Measurements from ENCODE around the gene ANKS1B.

Gene ANKS1B

GRCh38 chr12:99231031-99231430, 753.7 kb downstream of the ANKS1B start:
- in situ Hi-C loops (cut with HindIII; ENCODE audit: low sequenced_read_pairs), result no loop called here

- in situ Hi-C loops (cut with HindIII; ENCODE audit: low sequenced_read_pairs), result no loop called here
These were observed 760.5 kb downstream of the ANKS1B start for GRCh38 chr12:99224237-99224636.

- in situ Hi-C loops (cut with HindIII; ENCODE audit: low sequenced_read_pairs), result no loop called here
These were observed 761.2 kb downstream of the ANKS1B start for GRCh38 chr12:99223579-99223978.

- in situ Hi-C loops (cut with HindIII; ENCODE audit: low sequenced_read_pairs), result no loop called here
These were observed 771.7 kb downstream of the ANKS1B start for GRCh38 chr12:99213047-99213446.

GRCh38 chr12:99212275-99212674, 772.5 kb downstream of the ANKS1B start:
- in situ Hi-C loops (cut with HindIII; ENCODE audit: low sequenced_read_pairs), result no loop called here

- in situ Hi-C loops (cut with HindIII; ENCODE audit: low sequenced_read_pairs), result no loop called here
These were observed 779.6 kb downstream of the ANKS1B start for GRCh38 chr12:99205111-99205510.

GRCh38 chr12:99201906-99202645, 782.7 kb downstream of the ANKS1B start:
- in situ Hi-C loops (cut with HindIII; ENCODE audit: low sequenced_read_pairs), result no loop called here

GRCh38 chr12:99200711-99201384, 783.9 kb downstream of the ANKS1B start:
- in situ Hi-C loops (cut with HindIII; ENCODE audit: low sequenced_read_pairs), result no loop called here

DNA sequence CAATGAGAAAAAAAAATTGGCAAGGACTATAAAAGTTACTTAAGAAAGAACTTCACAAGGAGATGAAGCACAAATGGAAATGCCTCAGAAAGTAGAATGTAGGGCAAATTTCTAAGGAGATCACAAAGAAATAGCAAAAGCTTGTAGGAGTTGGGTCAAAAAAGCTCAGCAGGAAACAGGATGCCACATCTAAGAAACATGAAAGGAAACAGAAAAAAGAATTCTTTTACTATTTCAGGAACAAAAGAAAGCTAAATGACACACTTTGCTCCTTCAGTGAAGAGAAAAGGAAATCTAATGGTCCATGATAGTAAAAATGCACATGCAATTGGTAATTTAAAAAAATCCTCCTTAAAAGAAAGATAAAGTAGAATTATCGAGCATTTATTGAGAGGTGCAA, 789.3 kb downstream of the ANKS1B start:
- in situ Hi-C loops (cut with HindIII; ENCODE audit: low sequenced_read_pairs), result no loop called here

GRCh38 chr12:99192489-99192888, 792.2 kb downstream of the ANKS1B start:
- in situ Hi-C loops (cut with HindIII; ENCODE audit: low sequenced_read_pairs), result no loop called here

DNA sequence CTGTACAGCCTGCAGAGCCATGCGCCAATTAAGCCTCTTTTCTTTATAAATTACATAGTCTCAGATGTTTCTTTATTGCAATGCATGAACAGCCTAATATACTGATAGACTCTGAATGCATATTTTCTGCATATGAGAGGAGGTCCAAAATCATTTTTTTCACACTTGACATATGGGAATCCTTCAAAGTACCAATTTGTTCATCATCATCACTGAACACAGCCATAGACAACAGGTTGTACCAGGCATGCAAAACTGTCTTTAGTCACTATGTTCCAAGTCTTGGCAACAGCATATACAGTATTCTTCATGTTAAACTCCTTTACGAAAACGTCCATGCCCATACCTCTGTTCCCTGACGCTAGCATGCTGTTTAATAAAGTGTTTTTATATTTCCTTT, 807.9 kb downstream of the ANKS1B start:
- in situ Hi-C loops (cut with HindIII; ENCODE audit: low sequenced_read_pairs), result no loop called here

- in situ Hi-C loops (cut with HindIII; ENCODE audit: low sequenced_read_pairs), result no loop called here
These were observed 814.3 kb downstream of the ANKS1B start for GRCh38 chr12:99170461-99170860.

- in situ Hi-C loops (cut with HindIII; ENCODE audit: low sequenced_read_pairs), result no loop called here
These were observed 814.7 kb downstream of the ANKS1B start for GRCh38 chr12:99170037-99170436.

GRCh38 chr12:99157946-99158345, 826.8 kb downstream of the ANKS1B start:
- in situ Hi-C loops (cut with HindIII; ENCODE audit: low sequenced_read_pairs), result no loop called here

GRCh38 chr12:99154983-99155336, 829.8 kb downstream of the ANKS1B start:
- in situ Hi-C loops (cut with HindIII; ENCODE audit: low sequenced_read_pairs), result loop anchor here (5.0 kb wide), 1 partner anchor 48 kb away; no protein-coding TSS in a partner anchor

GRCh38 chr12:99154216-99154982, 830.3 kb downstream of the ANKS1B start:
- in situ Hi-C loops (cut with HindIII; ENCODE audit: low sequenced_read_pairs), result loop anchor here (5.0 kb wide), 1 partner anchor 47 kb away; no protein-coding TSS in a partner anchor

DNA sequence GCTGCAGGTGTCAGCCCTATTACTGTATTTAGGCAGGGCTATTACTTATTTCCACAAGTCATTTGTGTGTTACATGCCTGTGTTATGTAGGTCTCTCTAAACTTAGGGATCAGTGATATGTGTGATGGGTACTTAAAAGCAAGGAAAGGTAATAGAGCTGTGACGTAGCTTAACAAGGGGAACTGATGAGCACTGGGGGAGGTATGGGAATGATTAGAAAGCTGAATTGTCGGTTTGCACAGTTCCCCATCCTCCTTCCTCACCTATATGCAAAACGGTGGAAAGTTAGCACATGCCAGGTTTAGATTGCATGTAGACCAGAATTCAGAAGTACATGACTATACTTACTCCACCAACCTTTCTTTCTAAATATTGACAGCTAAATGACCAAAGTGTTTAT, 831.4 kb downstream of the ANKS1B start:
- in situ Hi-C loops (cut with HindIII; ENCODE audit: low sequenced_read_pairs), result loop anchor here (5.0 kb wide), 1 partner anchor 46 kb away; no protein-coding TSS in a partner anchor

DNA sequence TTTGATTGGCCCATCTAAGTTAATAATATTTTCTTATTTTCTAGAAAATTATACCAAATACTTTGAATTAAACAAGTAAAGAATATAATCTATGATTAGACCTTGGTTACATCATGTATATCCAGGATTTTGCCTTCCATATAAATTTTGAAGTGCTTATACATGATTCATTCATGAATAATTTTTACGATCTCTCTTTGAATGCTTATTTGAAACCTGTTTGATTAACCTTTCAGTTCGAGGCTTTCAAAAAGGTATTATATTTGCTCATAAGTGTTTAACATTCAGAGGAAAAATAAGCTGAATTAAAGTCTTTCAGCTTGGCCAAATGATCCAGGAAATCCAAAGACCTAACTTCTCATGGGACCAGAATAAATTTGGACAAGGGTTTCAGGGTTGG, 832.4 kb downstream of the ANKS1B start:
- in situ Hi-C loops (cut with HindIII; ENCODE audit: low sequenced_read_pairs), result loop anchor here (5.0 kb wide), 1 partner anchor 45 kb away; no protein-coding TSS in a partner anchor

DNA sequence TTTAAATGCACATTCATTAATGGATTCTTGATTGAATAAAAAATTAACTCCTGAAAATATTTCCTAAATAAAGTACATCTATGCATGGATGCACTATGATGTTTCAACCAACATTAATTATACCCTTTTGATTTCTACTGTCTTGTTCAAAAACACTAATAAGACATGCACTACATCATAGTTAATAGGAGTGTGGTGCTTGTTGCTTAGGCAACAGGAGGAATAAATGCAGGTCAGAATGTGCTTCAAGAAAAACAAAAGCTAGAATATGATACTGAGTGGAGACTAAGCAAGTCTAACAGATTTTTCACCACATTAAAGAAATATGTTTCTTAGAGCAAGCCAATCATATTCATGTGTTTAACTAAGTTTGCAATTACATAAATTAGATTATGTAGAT, 833.0 kb downstream of the ANKS1B start:
- in situ Hi-C loops (cut with HindIII; ENCODE audit: low sequenced_read_pairs), result loop anchor here (5.0 kb wide), 1 partner anchor 44 kb away; no protein-coding TSS in a partner anchor

DNA sequence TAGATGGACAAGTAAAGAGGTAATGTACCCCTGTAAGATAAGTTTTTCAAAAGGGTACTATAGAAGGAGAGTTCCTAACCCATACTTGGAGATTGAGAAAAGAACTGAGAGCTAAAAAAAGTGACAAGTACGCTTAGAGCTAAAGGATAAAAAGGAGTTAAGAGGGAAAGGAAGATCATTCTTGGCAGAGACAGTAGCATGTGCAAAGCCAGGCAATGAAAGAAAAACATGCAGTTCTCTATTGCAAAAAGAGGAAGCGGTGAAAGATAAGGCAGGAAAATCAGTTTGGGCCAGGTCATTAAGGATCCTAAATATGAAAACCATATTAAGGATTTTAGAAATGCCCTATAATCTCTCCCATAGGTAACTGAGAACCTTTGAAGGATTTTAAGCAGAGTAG, 837.6 kb downstream of the ANKS1B start:
- in situ Hi-C loops (cut with HindIII; ENCODE audit: low sequenced_read_pairs), result no loop called here

DNA sequence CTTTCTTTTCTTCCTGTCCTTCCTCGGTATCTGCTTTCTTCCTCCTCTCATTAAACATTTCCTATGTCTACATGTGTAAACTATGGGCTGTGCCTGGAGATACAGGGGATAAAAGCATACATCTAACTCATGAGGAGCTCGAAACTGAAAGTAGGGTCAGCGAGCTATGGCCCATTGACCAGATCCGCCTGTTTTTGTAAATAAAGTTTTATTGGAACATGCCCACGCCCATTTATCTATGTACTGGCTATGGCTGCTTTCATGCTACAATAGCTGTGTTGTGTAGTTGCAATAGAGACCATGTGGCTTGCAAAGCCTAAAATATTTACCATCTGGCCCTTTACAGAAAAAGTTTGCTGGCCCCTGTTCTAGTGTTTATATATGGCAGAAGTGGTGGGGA, 838.0 kb downstream of the ANKS1B start:
- in situ Hi-C loops (cut with HindIII; ENCODE audit: low sequenced_read_pairs), result no loop called here

DNA sequence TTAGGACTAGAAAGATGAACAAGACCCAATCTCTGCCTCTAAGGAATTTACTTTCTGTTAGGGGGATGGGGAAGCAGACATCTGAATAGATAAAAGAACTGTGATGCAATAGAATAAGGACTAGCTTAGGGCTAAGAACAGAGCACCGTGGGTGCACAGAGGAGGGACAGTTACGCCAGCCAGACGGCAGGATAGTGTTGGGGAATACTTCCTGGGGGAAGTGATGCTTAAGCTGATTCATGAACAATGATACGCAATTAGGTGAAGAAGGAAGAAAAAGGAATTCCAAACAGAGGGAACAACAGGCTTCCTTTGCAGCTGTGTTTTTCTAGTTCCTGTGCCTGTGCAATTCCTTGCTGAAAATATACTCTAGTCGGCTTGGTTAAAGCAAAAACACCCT, 838.6 kb downstream of the ANKS1B start:
- in situ Hi-C loops (cut with HindIII; ENCODE audit: low sequenced_read_pairs), result no loop called here
